Tibial nerve (tissue), 4 donors: ENCODE data around the gene MBP. TPM values are rescaled to one million over a fixed set of nuclear protein-coding genes. Genes with fewer than 3 reads are reported as not detected.

Experiments
- DNase-seq, 2 donors: peaks; one replicate each; pipeline ENCODE4 v3.0.0-alpha.2; 2019; ENCODE audit warnings: low spot score in 2 of 2
- H3K27ac ChIP-seq, 4 donors: fragments of 200-600 bp; sonication (generic) in 3 of 4; one replicate each; pipeline ENCODE4 v1.5.1; 2017 to 2019; ENCODE audit warnings: mild to moderate bottlenecking in 1 of 4
- H3K27me3 ChIP-seq, 2 donors: fragments of 200-600 bp; sonication (generic) in 1 of 2; one replicate each; pipeline versions ENCODE4 v1.5.1 to v1.6.0; 2017 to 2019
- H3K36me3 ChIP-seq, 3 donors: fragments of 200-600 bp; sonication (generic); one replicate each; pipeline ENCODE4 v1.5.1; 2018 to 2019
- H3K4me1 ChIP-seq, 4 donors: fragments of 200-600 bp; sonication (generic) in 3 of 4; one replicate each; pipeline ENCODE4 v1.5.1; 2017 to 2019
- H3K4me3 ChIP-seq, 4 donors: fragments of 200-600 bp; sonication (generic) in 3 of 4; one replicate each; pipeline ENCODE4 v1.5.1; 2017 to 2019; ENCODE audit warnings: mild to moderate bottlenecking in 1 of 4, moderate library complexity in 1 of 4
- H3K9me3 ChIP-seq, 4 donors: fragments of 200-600 bp; sonication (generic) in 3 of 4; one replicate each; pipeline ENCODE4 v1.5.1; 2017 to 2019
- CTCF ChIP-seq, 5 experiments: fragments of 200-600 bp in 3 of 5; fragments of 450-650 bp in 2 of 5; sonication (generic) in 3 of 5; IDR thresholded peaks; one replicate each; pipeline ENCODE4 v1.5.1; 2016 to 2019; ENCODE audit warnings: antibody characterized with exemption in 5 of 5, mild to moderate bottlenecking in 3 of 5, moderate library complexity in 2 of 5
- EP300 ChIP-seq, 2 donors: sonication (generic); formaldehyde crosslinking; IDR thresholded peaks; one replicate each; pipeline ENCODE4 v1.6.1; 2017; ENCODE audit warnings: antibody characterized with exemption in 2 of 2, mild to moderate bottlenecking in 1 of 2
- POLR2A ChIP-seq, 2 donors: fragments of 450-650 bp; IDR thresholded peaks; one replicate each; pipeline ENCODE4 v1.6.1; 2017; ENCODE audit warnings: antibody characterized with exemption in 2 of 2, mild to moderate bottlenecking in 2 of 2, moderate library complexity in 2 of 2
- WGBS, 2 donors: methylation state at CpG; one replicate each; pipeline ENCODE4 v1.1.5; 2018; 5-methylcytosine and 5-hydroxymethylcytosine counted together
- total RNA-seq, 4 donors: library from RNA; depleted of rRNA; stranded (reverse); fragments of >200 nt; gene quantifications; one replicate each; pipeline ENCODE4 v1.1.0, GENCODE V29; 2016

Gene MBP
- total RNA-seq, 4 donors from 2014 or later, result 831 to 1,485 (median 1,405) TPM

- Histone ChIP-seq H3K9me3 (no peaks in the 10 kb centered on the region), H3K27me3 (no peaks in the 10 kb centered on the region), H3K27ac (no peak overlapping the region), H3K4me3 (no peak overlapping the region), H3K4me1 (peaks cover 0 to 2% (median 0%) of the 10 kb centered on the region in 4 donors), H3K36me3 (no peaks in the 10 kb centered on the region)
- WGBS, 2 donors, result 83 to 91% methylated on average over 4 to 5 of the region's 5 CpGs
- no peak for TF ChIP-seq EP300 (IDR thresholded peaks at IDR 0.05)
- TF ChIP-seq POLR2A (IDR thresholded peaks at IDR 0.05), result no peak
- no peak for TF ChIP-seq CTCF (IDR thresholded peaks at IDR 0.05)
- DNase-seq, result no peak
These were observed 53.9 kb downstream of the MBP start for GRCh38 chr18:77078690-77079070.

GRCh38 chr18:77077941-77078689, 54.5 kb downstream of the MBP start:
- Histone ChIP-seq H3K4me1 (no peaks in the 10 kb centered on the region), H3K27ac (no peak overlapping the region), H3K9me3 (no peaks in the 10 kb centered on the region), H3K4me3 (no peak overlapping the region), H3K36me3 (no peaks in the 10 kb centered on the region), H3K27me3 (no peaks in the 10 kb centered on the region)
- TF ChIP-seq CTCF (IDR thresholded peaks at IDR 0.05), result no peak
- no peak for TF ChIP-seq POLR2A (IDR thresholded peaks at IDR 0.05)
- TF ChIP-seq EP300 (IDR thresholded peaks at IDR 0.05), result no peak
- DNase-seq, result no peak
- WGBS, 2 donors, result 85 to 88% methylated on average over 16 of the region's 16 CpGs

GRCh38 chr18:77077401-77077800, 55.2 kb downstream of the MBP start:
- no peak overlapping the region for H3K27ac ChIP-seq
- H3K27me3 ChIP-seq, result no peaks in the 10 kb centered on the region
- no peak for DNase-seq
- no peak for TF ChIP-seq POLR2A (IDR thresholded peaks at IDR 0.05)
- no peak for TF ChIP-seq CTCF (IDR thresholded peaks at IDR 0.05)
- no peak for TF ChIP-seq EP300 (IDR thresholded peaks at IDR 0.05)
- no peaks in the 10 kb centered on the region for H3K9me3 ChIP-seq
- H3K4me1 ChIP-seq, result peaks cover 0 to 3% (median 2%) of the 10 kb centered on the region in 4 donors
- WGBS, 2 donors, result 93 to 96% methylated on average over 7 of the region's 7 CpGs
- no peak overlapping the region for H3K4me3 ChIP-seq
- H3K36me3 ChIP-seq, result no peaks in the 10 kb centered on the region

- H3K4me1 ChIP-seq, result peaks cover 0 to 15% (median 5%) of the 10 kb centered on the region in 4 donors
- H3K27ac ChIP-seq, result no peak overlapping the region
- H3K27me3 ChIP-seq, result no peaks in the 10 kb centered on the region
- no peaks in the 10 kb centered on the region for H3K9me3 ChIP-seq
- no peak for DNase-seq
- 82 to 84% methylated on average over 9 of the region's 9 CpGs for WGBS, 2 donors
- H3K36me3 ChIP-seq, result no peaks in the 10 kb centered on the region
- no peak for TF ChIP-seq EP300 (IDR thresholded peaks at IDR 0.05)
- TF ChIP-seq CTCF (IDR thresholded peaks at IDR 0.05), result no peak
- no peak for TF ChIP-seq POLR2A (IDR thresholded peaks at IDR 0.05)
- no peak overlapping the region for H3K4me3 ChIP-seq
These were observed 56.5 kb downstream of the MBP start for GRCh38 chr18:77076111-77076510.

GRCh38 chr18:77074431-77074830, 58.2 kb downstream of the MBP start:
- H3K4me3 ChIP-seq, result no peak overlapping the region
- no peaks in the 10 kb centered on the region for H3K27me3 ChIP-seq
- WGBS, 2 donors, result 62 to 74% methylated on average over 7 of the region's 7 CpGs
- DNase-seq, result no peak
- H3K4me1 ChIP-seq, result peaks cover 0 to 24% (median 7%) of the 10 kb centered on the region in 4 donors
- no peaks in the 10 kb centered on the region for H3K9me3 ChIP-seq
- H3K36me3 ChIP-seq, result no peaks in the 10 kb centered on the region
- H3K27ac ChIP-seq, result no peak overlapping the region
- TF ChIP-seq CTCF (IDR thresholded peaks at IDR 0.05), result no peak
- TF ChIP-seq POLR2A (IDR thresholded peaks at IDR 0.05), result no peak
- TF ChIP-seq EP300 (IDR thresholded peaks at IDR 0.05), result no peak
